Esophagus muscularis mucosa (tissue), 4 donors: Measurements from ENCODE around the gene TPD52L1.

ENCODE experiments used
- EP300 ChIP-seq: sonication (generic); formaldehyde crosslinking; IDR thresholded peaks from one replicate; pipeline ENCODE4 v1.6.1; 2017; ENCODE audit warnings: antibody characterized with exemption
- POLR2A ChIP-seq: fragments of 450-650 bp; IDR thresholded peaks from one replicate; pipeline ENCODE4 v1.6.1; 2017; ENCODE audit warnings: antibody characterized with exemption, moderate library complexity, mild to moderate bottlenecking, low read depth
- POLR2AphosphoS5 ChIP-seq, 2 donors: sonication (generic); formaldehyde crosslinking; IDR thresholded peaks; one replicate each; pipeline ENCODE4 v1.6.1; 2017; ENCODE audit warnings: antibody characterized with exemption in 2 of 2
- TF ChIP-seq, protein P1 (sequence below), 3 experiments: fragments of 200-600 bp in 2 of 3; fragments of 450-650 bp in 1 of 3; sonication (generic) in 2 of 3; IDR thresholded peaks; one replicate each; pipeline ENCODE4 v1.5.1; 2017 to 2019; ENCODE audit warnings: antibody characterized with exemption in 3 of 3, mild to moderate bottlenecking in 2 of 3, moderate library complexity in 1 of 3

DNA sequence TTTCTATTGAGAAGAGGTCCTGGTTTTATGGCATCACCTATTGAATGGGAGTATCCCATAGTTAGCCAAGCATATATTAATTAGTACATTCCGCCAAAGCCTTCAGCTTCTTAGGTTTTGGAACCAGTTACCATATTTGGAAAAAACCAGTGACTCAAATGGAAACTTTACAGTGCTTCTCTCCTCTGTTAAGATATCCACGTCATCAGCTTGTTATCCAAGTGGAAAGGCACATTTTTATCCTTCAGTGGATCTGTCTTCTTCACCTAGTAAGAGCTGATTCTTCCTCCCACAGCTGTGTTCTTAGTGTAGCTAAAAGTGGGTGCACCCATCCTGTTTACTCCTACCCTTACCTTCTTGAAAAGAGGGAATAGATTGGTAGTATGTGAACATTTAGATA lies 34.5 kb downstream of the TPD52L1 start:
- TF ChIP-seq, protein P1, sequence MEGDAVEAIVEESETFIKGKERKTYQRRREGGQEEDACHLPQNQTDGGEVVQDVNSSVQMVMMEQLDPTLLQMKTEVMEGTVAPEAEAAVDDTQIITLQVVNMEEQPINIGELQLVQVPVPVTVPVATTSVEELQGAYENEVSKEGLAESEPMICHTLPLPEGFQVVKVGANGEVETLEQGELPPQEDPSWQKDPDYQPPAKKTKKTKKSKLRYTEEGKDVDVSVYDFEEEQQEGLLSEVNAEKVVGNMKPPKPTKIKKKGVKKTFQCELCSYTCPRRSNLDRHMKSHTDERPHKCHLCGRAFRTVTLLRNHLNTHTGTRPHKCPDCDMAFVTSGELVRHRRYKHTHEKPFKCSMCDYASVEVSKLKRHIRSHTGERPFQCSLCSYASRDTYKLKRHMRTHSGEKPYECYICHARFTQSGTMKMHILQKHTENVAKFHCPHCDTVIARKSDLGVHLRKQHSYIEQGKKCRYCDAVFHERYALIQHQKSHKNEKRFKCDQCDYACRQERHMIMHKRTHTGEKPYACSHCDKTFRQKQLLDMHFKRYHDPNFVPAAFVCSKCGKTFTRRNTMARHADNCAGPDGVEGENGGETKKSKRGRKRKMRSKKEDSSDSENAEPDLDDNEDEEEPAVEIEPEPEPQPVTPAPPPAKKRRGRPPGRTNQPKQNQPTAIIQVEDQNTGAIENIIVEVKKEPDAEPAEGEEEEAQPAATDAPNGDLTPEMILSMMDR (IDR thresholded peaks at IDR 0.05), result no peak
- TF ChIP-seq EP300, result no peak
- no peak for TF ChIP-seq POLR2AphosphoS5 (IDR thresholded peaks at IDR 0.05)
- TF ChIP-seq POLR2A, result no peak
